Measurements from ENCODE around the gene PTPRN2.
"Not testable (repeated sequence)": the region's sequence is repeated elsewhere in the genome, so short reads cannot be mapped to it uniquely, and the experiment has no call there.

PTPRN2 gene

GRCh38 chr7:158587162-158588084 lies at the start of gene PTPRN2:
TSS of gene PTPRN2 (minus strand) at chr7:158587823.
- DNase-seq: no peak

DNA sequence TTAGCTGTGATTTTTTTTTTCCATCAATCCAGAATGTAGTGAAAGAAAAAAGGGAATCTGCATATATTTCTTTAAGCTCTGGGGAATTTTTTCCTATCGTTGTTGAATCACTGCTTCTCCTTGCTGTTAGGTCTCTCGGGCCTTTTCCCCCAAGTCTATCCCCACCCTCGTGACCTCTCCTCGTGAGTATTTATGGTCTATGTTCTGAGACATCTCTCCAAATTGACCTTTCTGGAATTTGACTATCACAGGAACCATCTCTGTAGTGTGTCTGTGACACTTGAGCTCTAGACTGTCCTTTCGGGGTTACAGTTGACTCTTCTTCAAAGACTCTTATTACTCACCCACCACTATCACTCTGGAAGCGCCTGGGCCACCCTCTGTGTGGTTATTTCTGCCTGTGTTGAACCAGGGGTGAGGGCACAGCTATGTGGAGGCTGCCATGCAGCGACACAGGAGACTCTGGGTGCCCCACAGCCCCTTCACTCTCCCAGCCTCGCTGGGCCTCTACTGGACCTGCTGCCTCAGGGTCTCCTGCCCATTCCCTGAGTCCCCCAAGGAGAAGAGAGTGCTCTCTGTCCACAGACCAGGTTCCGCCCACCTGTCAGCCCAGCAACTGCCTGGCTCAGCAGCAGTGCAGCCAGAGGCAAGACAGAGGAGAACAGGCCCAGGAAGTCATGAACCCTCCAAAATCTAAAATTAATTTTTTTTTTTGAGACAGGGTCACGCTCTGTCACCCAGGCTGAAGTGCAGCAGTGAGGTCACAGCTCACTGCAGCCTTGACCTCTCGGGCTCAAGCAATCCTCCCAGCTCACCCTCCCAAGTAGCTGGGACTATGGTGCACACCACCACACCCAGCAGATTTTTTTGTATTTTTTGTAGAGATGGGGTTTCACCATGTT lies 45.7 kb upstream of the PTPRN2 start:
- DNase-seq: no peak

- no peak for DNase-seq
Measured at GRCh38 chr7:158631574-158632195, 44.1 kb upstream of the PTPRN2 start.

GRCh38 chr7:158626289-158626688 lies 38.7 kb upstream of the PTPRN2 start:
- not testable (repeated sequence) for DNase-seq

- DNase-seq: no peak
Measured at GRCh38 chr7:158623241-158623640, 35.6 kb upstream of the PTPRN2 start.

- DNase-seq: no peak
Measured at GRCh38 chr7:158620839-158621441, 33.3 kb upstream of the PTPRN2 start.

GRCh38 chr7:158620418-158620817 lies 32.8 kb upstream of the PTPRN2 start:
- no peak for DNase-seq

DNA sequence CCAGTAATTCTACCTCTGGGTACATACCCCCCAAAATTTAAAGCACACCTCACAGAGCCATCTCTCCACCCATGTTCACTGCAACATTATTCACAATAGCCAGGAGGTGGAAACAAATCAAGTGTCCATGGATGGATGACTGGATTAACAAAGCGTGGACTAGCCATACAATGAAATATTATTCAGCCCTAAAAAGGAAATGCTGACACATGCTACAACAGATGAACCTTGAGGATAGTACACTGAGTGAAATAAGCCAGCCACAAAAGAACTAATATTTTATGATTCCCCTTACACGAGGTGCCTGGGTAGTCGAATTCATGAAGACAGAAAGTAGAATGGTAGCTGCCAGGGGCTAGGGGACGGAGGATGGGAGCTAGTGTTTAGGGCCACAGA lies 31.1 kb upstream of the PTPRN2 start:
- DNase-seq: no peak

DNA sequence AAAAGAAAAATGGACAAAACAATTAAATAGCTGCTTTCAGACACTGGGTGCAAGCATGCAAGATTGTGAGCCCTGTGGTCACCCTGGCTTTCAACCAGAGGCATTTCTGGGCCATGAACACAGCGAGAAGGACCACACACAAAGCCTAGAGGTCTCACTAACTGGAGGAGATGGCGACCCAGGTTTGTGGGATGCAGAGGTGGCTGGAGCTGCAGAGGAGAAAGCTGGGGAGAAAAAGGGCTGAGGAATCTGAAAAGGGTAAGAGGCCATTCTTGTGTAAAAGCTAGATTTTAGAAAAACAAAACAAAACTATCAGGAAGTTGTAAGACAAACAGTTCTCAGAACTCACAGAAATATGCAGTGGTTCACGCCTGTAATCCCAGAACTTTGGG lies 30.1 kb upstream of the PTPRN2 start:
- no peak for DNase-seq

DNA sequence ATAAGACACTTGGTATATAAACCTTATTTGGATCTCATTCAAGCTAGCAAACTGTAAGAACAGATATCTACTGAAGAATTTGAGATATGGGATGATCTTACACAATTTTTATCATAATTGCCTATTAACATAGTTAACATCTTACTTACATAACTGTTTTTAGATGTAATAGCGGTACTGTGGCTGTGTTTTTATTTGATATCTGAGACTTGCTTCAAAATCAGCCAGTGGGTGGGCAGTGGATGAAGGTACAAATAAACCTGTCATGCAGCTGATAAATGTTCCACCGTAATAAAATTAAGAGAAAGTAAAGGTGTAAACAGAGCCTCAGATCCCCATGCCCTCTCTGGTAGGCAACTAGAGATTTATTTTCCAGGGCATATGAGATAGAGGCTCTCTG lies 28.4 kb upstream of the PTPRN2 start:
- no peak for DNase-seq

GRCh38 chr7:158614700-158615099 lies 27.1 kb upstream of the PTPRN2 start:
- no peak for DNase-seq

DNA sequence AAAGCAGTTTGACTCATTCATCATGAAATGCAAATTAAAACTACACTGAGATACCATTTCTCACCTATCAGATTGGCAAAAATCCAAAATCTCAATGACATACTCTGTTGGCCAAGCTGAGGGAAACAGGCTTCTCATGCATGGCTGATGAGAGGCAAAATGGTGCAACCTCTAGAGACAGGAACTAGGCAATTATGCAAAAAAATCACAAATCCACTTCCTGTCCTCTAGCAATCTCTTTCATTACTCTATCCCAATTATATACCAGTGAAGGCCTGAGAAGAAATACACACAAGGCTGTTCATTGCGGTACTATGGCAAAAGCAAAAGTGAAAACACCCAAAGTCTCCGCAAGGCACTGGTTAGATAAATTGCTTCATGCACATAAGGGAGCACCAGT lies 25.9 kb upstream of the PTPRN2 start:
- peak; percentile 29 for DNase-seq

DNA sequence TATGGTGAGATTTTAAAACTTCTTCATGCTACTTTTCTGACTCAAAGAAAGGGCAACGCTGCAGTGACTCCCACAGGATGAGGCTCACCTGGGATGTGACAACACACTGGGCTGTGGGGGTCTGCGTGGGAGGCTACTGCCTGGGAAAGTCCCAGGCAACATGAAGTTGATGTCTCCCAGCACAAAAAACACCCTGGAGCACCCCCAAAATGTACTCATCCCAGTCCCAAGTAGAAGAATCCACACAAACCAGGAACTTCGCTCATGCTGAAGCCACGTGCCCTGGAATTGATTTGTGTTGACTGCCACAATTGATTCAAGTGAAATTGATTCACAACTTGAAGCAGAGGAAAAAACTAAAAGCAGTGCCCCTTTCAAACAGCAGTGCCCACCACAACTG lies 24.9 kb upstream of the PTPRN2 start:
- DNase-seq: no peak

- DNase-seq: no peak
Measured at GRCh38 chr7:158611541-158611940, 23.9 kb upstream of the PTPRN2 start.

- no peak for DNase-seq
Measured at GRCh38 chr7:158609313-158609974, 21.8 kb upstream of the PTPRN2 start.

- no peak for DNase-seq
Measured at GRCh38 chr7:158607563-158607962, 19.9 kb upstream of the PTPRN2 start.

GRCh38 chr7:158606671-158607424 lies 19.2 kb upstream of the PTPRN2 start:
- DNase-seq: no peak

DNA sequence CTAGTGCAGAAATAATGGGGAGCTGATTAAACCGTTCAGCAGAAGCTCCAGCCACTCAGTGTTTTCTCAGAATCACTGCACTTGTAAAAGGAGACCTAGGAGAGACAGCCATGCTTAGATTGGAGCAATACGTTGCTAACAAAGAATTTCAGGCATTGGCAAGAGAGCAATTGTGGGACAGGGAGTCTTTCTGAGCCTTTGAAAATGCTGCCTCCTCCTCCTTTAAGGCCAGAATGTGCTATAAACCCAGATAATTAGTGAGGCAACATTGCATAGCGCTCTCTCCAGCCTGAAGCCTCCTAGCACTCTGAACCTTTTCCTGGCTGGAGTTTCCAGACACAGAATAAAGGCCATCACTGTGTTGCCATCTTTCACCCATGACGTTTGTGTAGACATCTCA lies 18.5 kb upstream of the PTPRN2 start:
- DNase-seq: no peak

DNA sequence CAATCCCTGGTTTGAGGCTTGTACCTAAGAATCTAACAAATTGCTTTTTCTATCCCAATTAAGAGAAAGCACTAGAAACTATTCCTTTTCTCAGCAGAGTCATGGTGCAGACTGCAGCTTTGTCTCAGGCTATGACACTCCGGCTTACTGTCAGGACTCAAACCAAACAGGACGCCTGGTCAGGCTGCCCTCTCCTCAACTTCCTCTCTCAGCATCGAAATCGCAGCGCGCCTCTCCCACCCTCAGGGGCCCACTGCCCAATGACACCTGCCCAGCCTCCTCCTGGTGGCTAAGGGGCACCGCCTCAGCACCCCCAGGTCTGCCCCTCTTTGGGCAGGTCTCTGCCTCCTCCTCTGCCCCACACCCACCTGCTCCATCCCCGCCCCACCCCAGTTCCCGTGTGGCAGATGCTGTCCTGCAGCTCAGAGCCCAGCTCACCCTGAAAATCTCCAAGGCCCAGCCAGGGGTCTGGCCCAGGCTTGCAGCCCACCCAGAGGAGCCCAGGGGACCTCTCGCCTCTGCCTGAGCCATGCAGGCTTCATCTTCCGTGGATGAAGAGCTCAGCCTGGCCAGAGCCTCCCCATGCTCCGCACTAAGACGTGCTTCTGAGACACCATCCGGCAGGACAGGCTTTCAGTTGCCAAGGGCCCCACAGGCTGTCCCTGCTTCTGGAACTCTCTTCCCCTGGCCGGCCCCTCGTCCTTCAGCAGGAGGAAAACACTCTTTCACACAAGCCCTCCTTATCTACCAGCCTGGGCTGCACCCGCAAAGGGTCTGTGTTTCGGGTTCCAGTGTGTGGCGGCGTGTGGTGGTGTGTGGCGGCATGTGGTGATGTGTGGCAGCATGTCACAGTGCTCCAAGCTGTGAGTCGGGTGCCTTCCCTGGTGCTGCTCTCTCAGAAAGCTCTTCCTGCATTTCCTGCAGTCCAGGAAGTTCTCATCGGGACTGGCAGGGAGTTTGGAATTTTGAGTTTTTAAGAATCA lies 16.4 kb upstream of the PTPRN2 start:
- DNase-seq: no peak
